ENCODE measurements around the gene CSRNP2.

The CSRNP2 gene

GRCh38 chr12:51122844-51123243 is 39.4 kb upstream of the CSRNP2 start:
- H3K9ac ChIP-seq (ENCODE audit: low read length) = no peak overlapping the region
- H3K4me2 ChIP-seq (ENCODE audit: low read length) = no peak overlapping the region

GRCh38 chr12:51118706-51119105 is 35.3 kb upstream of the CSRNP2 start:
- no peak overlapping the region for H3K9ac ChIP-seq (ENCODE audit: low read length)
- H3K9me3 ChIP-seq (ENCODE audit: insufficient read depth, low read length) = no peaks in the 10 kb centered on the region
- peaks cover 29% of the 10 kb centered on the region for H3K36me3 ChIP-seq (replicated peaks; ENCODE audit: low read depth, low read length)
- H3K27ac ChIP-seq (ENCODE audit: low read length) = no peak overlapping the region
- H4K20me1 ChIP-seq (ENCODE audit: insufficient read depth, low read length) = no peaks in the 10 kb centered on the region
- H3K27me3 ChIP-seq (ENCODE audit: low read depth, low read length) = no peaks in the 10 kb centered on the region
- no peaks in the 10 kb centered on the region for H3K79me2 ChIP-seq (ENCODE audit: low read length)
- no peak overlapping the region for H3K4me3 ChIP-seq (ENCODE audit: low read length)
- TF ChIP-seq CTCF (IDR thresholded peaks at IDR 0.05; ENCODE audit: low read depth, low read length) (no peak), EZH2phosphoT487 (IDR thresholded peaks at IDR 0.05; ENCODE audit: low read depth) (no peak)
- no peaks in the 10 kb centered on the region for H3K4me1 ChIP-seq (ENCODE audit: low read length)
- H3K4me2 ChIP-seq (ENCODE audit: low read length) = no peak overlapping the region
- no peak overlapping the region for H2AFZ ChIP-seq (ENCODE audit: low read depth, low read length)

More at GRCh38 chr12:51122844-51123243, 39.4 kb upstream of the CSRNP2 start:
- peaks cover 12% of the 10 kb centered on the region for H3K36me3 ChIP-seq (replicated peaks; ENCODE audit: low read depth, low read length)
- H3K4me3 ChIP-seq (ENCODE audit: low read length) = no peak overlapping the region
- no peaks in the 10 kb centered on the region for H3K27me3 ChIP-seq (ENCODE audit: low read depth, low read length)
- H4K20me1 ChIP-seq (ENCODE audit: insufficient read depth, low read length) = no peaks in the 10 kb centered on the region
- H2AFZ ChIP-seq (ENCODE audit: low read depth, low read length) = no peak overlapping the region
- no peaks in the 10 kb centered on the region for H3K79me2 ChIP-seq (ENCODE audit: low read length)
- no peak overlapping the region for H3K27ac ChIP-seq (ENCODE audit: low read length)
- no peaks in the 10 kb centered on the region for H3K9me3 ChIP-seq (ENCODE audit: insufficient read depth, low read length)
- H3K4me1 ChIP-seq (ENCODE audit: low read length) = no peaks in the 10 kb centered on the region
- no peak for TF ChIP-seq CTCF (IDR thresholded peaks at IDR 0.05; ENCODE audit: low read depth, low read length)
- TF ChIP-seq EZH2phosphoT487 (IDR thresholded peaks at IDR 0.05; ENCODE audit: low read depth) = no peak

- no peaks in the 10 kb centered on the region for H3K4me1 ChIP-seq (ENCODE audit: low read length)
- H2AFZ ChIP-seq (ENCODE audit: low read depth, low read length) = no peak overlapping the region
- peaks cover 33% of the 10 kb centered on the region for H3K36me3 ChIP-seq (replicated peaks; ENCODE audit: low read depth, low read length)
- H4K20me1 ChIP-seq (ENCODE audit: insufficient read depth, low read length) = no peaks in the 10 kb centered on the region
- no peak overlapping the region for H3K4me3 ChIP-seq (ENCODE audit: low read length)
- no peaks in the 10 kb centered on the region for H3K9me3 ChIP-seq (ENCODE audit: insufficient read depth, low read length)
- H3K4me2 ChIP-seq (ENCODE audit: low read length) = no peak overlapping the region
- TF ChIP-seq EZH2phosphoT487 (IDR thresholded peaks at IDR 0.05; ENCODE audit: low read depth) = no peak
- TF ChIP-seq CTCF (IDR thresholded peaks at IDR 0.05; ENCODE audit: low read depth, low read length) = no peak
- no peak overlapping the region for H3K9ac ChIP-seq (ENCODE audit: low read length)
- H3K27ac ChIP-seq (ENCODE audit: low read length) = no peak overlapping the region
- H3K79me2 ChIP-seq (ENCODE audit: low read length) = no peaks in the 10 kb centered on the region
- H3K27me3 ChIP-seq (ENCODE audit: low read depth, low read length) = no peaks in the 10 kb centered on the region
These were observed 32.1 kb upstream of the CSRNP2 start for GRCh38 chr12:51115533-51115932.

- Histone ChIP-seq H4K20me1 (ENCODE audit: insufficient read depth, low read length) (no peaks in the 10 kb centered on the region), H3K36me3 (replicated peaks; ENCODE audit: low read depth, low read length) (peaks cover 38% of the 10 kb centered on the region)
- TF ChIP-seq CTCF (IDR thresholded peaks at IDR 0.05; ENCODE audit: low read depth, low read length) = no peak
These were observed 24.7 kb upstream of the CSRNP2 start for GRCh38 chr12:51108136-51108535.

More at GRCh38 chr12:51108136-51108535, 24.7 kb upstream of the CSRNP2 start:
- no peaks in the 10 kb centered on the region for H3K27me3 ChIP-seq (ENCODE audit: low read depth, low read length)
- no peak overlapping the region for H2AFZ ChIP-seq (ENCODE audit: low read depth, low read length)
- no peak overlapping the region for H3K4me2 ChIP-seq (ENCODE audit: low read length)
- H3K4me3 ChIP-seq (ENCODE audit: low read length) = no peak overlapping the region
- H3K27ac ChIP-seq (ENCODE audit: low read length) = no peak overlapping the region
- H3K9me3 ChIP-seq (ENCODE audit: insufficient read depth, low read length) = no peaks in the 10 kb centered on the region
- no peak overlapping the region for H3K9ac ChIP-seq (ENCODE audit: low read length)
- no peaks in the 10 kb centered on the region for H3K4me1 ChIP-seq (ENCODE audit: low read length)
- no peaks in the 10 kb centered on the region for H3K79me2 ChIP-seq (ENCODE audit: low read length)

All from OCI-LY3 (cell line).